Hematopoietic multipotent progenitor cell treated with erythropoietin and hydrocortisone succinate and interleukin-3 and kit ligand, for 4 days (in vitro differentiated cells): ENCODE measurements around the gene MN1.

Experiments
- DNase-seq: peaks from one replicate; pipeline ENCODE4 v3.0.0-alpha.2; 2015

The MN1 gene

GRCh38 chr22:27825174-27825573 is 23.6 kb upstream of the MN1 start:
- DNase-seq, result peak; percentile 45

- DNase-seq, result no peak
Measured at GRCh38 chr22:27823221-27823620, 21.7 kb upstream of the MN1 start.

GRCh38 chr22:27820896-27821866 is 19.6 kb upstream of the MN1 start:
- DNase-seq, result no peak

- DNase-seq, result no peak
Measured at GRCh38 chr22:27816552-27816951, 15.0 kb upstream of the MN1 start.

DNA sequence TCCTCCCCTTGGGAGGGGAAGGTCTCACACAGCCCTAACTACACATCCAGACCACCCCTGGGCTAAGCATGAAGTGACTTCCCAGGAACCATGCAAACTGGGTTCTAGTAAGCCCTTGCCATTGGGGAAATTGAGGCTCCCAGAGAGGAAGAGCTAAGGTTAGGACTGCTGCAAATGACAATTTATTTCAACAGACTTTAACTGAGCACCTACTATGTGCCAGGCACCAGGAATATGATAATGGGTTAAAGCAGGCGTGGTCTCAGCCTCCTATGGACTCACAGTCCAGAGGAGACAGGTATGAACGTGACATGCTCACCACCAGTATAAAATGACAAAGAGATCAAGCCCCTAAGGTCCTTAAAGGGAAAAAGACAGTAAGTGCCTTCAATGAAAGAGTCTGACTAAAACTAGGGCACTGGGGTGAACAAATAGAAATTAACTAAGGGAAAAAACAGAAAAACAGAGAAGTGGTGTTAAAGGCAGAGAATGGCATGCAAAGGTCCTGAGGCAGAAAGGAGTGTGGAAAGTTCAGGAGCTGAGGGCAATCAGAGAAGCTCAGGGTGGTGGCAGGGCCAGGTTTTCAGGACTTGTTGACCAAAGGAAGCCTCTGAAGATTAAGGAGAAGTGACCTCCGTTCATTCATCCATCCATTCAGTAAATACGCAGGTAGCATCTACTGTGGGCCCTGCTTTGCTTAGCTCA is 14.4 kb upstream of the MN1 start:
- no peak for DNase-seq

- no peak for DNase-seq
Measured at GRCh38 chr22:27814993-27815392, 13.4 kb upstream of the MN1 start.

DNA sequence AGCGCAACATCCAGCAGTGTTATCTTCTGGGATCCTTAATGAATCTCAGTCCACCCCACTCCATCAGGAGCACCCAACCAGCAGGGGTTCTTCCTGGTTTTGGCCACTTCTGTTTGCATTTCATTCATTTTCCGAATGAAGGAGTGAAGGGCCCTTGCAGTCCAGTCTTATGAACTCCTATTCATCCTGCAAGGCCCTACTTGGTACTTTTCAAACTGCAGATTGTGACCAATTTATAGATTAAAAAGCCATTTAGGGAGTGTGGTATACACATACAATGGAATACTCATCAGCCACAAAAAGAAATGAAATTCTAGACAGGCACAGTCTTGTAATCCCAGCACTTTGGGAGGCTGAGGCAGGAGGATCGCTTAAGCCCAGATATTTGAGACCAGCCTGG is 10.2 kb upstream of the MN1 start:
- no peak for DNase-seq

GRCh38 chr22:27810609-27811151 is 9.1 kb upstream of the MN1 start:
- no peak for DNase-seq

DNA sequence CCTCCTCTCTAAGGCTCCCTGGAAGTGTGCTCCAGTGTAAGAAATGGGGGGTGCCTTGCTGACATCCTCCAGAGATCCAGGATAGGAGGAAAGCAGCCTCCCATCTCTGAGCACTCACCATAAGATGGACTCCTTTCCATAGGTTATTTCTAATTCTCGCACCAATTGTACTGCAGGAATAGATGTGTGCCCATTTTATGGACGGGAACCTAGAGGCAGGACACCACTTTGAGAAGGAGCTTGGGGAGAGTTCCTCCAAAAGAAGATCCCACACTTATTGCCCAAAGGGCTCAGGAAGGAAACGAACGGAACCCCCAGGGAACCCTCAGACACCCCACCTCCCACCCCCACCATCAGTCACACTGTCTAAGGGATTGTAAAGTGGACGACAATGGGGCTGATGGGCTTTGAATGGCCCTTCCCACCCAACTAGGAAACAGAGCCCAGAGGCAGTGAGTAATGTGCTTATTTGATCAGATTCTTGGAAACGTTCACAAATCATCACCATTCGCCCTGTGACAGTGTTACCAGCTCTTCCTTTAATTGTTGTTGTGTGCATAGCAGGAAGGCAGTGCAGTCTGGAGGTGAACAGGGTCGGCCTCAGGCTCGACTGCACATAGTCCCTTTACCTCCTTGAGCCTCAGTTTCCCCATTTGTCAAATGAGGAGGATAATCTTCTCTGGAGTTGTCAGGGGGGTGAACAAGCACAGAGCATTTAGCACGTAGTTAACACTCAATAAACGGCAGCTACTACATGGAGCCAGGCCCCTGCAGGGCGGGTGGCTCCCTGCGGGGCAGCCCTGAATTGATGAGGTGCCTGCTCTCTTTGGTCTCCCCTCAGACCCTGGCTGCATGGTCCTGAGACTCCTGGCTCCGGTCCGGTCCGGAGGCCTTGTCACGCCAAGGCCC is 8.4 kb upstream of the MN1 start:
- peak; percentile 18 for DNase-seq

- DNase-seq, result peak; percentile 51
Measured at GRCh38 chr22:27809226-27809603, 7.7 kb upstream of the MN1 start.

DNA sequence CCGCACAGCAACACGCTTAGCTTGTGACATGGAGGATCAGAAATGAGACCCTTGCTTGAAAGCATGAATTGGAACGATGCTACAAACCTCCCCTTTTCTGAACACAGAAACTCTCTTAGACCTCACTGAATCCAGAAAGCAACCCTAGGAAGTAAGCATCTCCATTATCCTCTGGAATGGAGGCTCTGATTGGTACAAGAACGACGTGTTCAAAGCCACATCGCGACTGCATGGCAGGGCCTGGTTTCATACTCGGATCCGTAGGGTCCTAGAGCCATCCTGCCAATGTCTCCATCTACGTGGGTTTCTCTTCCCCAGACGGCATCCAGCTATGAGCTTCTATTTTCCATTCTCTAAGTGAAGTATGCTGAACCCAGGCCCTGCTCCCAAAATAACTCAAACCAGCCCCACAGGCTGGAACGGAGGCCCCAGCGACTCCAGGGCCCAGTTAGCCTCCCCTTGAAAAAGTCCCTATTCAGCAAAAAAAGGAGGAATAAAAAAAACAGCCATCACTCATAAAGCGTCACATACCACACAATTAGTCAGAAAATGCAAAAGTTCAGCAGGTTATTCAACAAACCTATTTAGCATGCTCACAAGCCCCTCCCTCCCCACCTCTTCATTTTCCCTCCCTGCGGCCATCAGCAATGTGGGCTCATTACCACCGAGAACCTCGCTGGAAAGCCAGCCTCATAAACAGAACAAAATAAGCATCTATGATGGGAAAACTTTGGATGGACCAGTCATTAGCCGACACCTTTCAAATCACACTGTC is 7.1 kb upstream of the MN1 start:
- no peak for DNase-seq

- DNase-seq, result no peak
Measured at GRCh38 chr22:27805841-27806240, 4.3 kb upstream of the MN1 start.

GRCh38 chr22:27804470-27805297 is 3.1 kb upstream of the MN1 start:
- peak; percentile 90 for DNase-seq

DNA sequence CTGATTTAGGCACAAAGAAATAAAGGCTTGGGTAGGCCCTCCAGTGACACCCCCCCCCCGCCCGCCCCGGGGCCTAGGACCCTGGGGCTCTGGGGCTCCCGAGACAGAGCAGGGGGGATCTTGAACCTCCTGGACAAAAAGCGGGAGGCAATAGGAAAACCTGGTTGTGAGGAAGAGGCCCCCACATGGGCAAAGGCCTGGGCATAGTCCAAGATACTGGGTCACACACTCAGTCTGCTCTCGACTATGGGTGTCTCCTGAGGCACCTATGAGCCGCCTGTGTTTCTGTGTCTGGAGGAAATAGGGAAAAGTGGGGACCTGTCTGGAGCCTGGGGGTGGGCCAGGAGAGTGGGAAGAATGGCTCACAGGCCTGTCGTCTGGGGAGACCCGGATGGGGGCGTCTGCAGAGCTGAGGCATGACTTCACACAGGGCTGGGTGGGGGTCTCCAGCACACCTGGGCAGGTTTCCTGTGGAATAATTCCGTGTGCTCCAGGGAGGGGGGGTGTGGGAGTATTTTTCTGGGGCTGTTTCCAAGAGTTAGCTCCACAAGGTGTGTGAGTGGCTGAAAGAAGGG is 2.4 kb upstream of the MN1 start:
- DNase-seq, result no peak

- DNase-seq, result no peak
Measured at GRCh38 chr22:27802346-27803073, 954 bp upstream of the MN1 start.

DNA sequence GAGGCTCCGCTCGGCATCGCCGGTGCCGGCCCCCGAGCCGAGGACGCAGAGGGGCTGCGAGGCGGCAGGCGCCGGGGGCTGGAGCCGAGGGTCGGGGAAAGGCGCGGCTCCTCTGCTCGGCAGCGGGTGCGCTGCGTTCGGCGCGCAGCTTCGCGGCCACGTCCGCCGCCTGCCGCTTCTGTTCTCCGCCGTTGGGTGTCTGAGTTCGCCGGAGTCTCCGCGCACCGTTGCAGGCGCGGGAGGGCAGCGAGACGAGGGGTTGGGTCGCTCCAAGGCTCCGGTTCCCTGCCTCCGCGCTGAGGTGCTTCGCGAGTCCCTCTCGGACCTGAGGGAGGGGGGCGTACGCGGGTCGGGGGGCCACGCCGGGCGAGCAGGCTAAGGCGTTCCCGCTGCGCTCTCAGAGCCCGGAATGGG is 347 bp downstream of the MN1 start:
- peak; percentile 61 for DNase-seq

- peak; percentile 26 for DNase-seq
Measured at GRCh38 chr22:27800250-27801201, 1.0 kb downstream of the MN1 start.

- no peak for DNase-seq
Measured at GRCh38 chr22:27799827-27800249, 1.7 kb downstream of the MN1 start.
